EL (cell line): Measurements from ENCODE around the gene LENEP.

Experiments
- DNase-seq: peaks from one replicate; pipeline ENCODE4 v3.0.0-alpha.2; 2016

The LENEP gene

DNA sequence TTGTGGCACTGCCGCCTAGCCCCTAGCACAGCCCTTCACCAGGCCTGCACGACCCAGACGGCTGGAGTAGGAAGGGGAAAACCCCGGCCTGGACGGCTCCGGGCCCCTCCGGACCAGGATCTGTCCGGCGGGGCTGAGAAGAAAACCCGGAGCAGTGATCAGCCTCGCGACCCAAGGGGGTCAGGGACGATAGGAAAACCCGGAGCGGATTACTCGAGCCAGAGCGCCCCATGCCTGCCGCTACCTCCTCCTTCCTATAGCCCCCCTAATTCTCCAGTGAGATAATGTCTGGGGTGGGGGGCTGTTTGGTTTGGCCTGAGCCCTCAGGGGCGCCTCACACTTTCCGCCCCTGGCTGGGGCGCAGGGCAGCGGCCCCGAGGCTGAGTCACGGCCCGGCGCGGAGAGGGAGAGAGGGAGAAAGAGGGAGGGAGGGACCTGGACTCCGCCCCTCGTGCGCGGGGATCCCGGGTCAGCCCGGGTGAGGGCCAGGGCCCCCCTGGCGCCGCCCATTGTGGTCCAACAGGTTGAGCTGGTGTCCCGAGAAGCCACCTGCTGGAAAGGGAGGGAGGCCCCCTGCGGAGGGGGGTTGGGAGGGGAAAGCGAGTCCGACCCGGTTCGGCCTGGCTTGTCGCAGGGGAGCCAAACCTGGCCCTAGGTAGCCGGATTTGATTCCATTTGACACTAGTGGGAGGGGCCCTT, 7.5 kb downstream of the LENEP start:
- peak; percentile 85 for DNase-seq

DNA sequence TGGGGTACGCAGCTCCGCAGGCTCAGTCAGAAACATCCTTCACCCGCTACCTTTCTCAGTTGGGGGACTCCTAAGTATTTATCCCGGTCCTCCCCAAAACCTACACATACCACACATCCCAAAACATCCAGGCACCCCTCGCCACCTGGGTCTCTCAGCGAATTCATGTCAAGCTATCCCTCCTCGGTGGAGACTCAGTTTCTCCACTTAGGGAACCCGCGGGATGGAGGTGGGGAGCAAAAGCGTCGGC, 8.0 kb downstream of the LENEP start:
- DNase-seq = no peak

DNA sequence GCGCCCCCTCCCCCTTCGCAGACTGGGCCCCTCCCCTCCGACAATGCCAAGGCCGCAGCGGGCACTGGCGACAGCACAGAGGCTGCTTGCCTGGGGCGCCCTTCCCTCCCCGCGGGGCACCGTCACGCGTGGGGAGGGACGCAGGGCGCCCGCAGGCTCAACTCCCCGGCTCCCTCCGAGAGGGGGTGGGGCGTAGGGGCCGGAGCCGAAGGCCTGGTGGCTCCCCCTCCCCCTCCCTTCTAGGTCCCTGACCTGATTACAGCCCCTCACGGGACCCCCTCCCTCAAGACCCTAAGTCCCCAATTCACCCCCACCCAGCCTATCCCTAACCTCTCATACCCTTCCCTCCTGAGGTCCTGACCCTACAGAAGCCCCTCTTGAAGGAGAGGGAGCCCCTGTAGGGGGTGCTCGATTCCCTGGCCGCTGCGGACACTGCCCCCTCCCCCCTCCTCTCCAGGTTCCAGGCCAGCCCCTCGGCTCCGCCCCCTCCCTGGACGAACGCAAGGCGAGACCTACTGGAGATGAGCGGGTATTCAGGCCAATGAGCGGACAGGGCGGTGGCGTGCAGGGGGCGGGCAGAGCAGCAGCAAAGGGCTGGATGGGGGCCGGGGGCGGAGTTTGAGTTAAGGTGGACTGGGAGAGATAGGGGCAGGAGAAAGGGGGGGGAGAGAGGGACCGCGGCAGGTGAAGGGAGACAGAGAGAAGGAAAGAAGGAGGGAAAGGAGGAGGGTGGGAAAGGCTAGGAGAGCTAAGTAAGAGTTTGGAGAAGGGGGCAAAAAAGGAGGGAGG, 8.5 kb downstream of the LENEP start:
- DNase-seq = peak; percentile 99

DNA sequence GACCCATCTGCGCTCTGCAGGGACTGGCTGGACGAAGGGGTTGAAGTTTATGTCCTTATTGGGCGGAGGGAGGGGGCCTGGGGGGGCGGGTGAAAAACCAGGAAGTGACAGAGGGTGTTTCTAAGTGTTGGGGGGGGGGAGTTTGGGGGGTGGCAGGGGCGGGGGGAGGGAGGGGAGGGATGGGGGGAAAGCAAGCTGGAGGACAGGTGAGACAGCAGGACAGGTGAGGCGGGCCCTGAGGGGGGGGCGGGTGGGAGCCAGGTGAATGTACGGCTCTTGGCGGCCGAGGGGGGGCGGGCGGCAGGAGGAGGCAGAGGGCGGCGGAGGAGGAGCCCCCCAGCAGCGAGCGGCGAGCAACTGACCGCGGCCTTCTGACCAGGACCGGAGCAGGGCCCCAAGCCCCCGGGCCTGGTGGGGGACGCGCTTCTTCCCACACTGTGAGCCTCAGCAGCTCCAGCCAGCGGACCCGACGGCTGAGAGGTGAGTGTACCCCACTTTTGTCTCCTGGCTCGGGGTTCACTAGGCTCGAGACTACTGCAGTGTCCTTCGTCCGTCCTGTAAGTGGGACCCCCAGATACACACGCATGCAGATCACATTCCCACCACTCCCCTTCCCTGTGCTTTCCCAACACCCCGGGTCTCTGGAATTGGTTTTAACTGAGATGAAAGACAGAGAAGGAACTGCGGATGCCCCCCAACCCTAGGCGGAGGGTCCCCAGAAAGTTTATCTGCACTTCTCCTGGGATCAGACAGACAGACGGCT, 9.3 kb downstream of the LENEP start, which contains the start of gene ZBTB7B:
Gene ZBTB7B, plus strand, starts transcription at position 339 of the 763 bp plus-strand sequence. CDS start 11,859 bp downstream, outside the sequence.
- DNase-seq = peak; percentile 51

DNA sequence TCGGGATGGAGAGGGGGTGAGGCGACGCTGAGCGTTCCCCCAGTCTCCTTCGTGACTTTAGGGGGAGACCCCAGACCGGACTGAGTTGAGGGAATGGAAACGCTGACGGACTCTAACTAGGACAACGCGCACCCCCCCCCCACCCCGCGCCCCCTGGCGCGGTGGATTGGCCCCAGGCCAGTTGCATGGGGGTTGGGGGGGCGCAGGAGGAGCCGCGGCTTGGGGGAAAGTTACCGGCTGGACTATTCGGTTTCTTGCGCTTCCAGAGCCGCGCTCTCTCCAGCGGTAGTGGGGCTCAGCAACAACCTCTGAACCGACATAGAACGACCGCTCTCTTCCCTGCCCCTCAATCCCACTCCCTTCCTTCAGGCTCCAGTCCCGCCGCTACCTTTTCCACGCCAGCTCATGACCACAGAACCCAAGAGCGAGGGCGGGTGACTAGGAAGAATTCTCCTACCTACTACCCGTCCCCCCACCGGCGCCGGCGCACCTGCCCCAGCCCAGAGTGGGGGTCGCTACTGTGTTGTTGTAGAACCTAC, 9.9 kb downstream of the LENEP start:
- DNase-seq = peak; percentile 34

DNA sequence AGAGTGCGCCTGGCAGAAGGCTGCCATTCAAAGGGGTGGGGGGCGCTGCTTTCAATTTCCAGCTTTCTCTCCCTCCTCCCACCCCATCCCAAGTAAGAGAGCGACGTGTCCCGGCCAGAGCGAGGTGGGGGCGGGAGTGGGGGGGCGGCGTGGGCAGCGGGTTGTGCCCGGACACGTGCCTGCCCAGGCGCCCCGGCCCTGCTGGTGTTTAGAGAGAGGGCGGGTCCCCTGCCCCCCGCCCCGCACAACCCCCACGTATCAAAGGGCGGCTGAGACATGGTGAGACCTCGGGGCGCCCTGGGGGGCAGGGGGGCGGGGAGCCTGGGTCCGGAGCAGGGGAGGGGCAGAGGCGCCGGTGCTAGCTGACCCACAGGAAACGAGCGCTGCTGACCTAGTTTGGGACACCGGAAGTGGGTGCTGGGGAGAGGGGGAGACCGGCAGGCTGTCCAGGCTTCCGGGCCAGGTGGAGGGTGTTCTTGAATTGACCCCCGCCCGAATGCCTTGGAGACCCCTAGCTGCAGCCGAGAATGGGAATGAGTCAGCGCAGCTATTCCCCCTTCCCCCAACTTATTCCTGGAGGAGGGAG, 10.5 kb downstream of the LENEP start:
- DNase-seq = peak; percentile 77

- DNase-seq = no peak
Measured at GRCh38 chr1:155004352-155005075, 11.1 kb downstream of the LENEP start.

GRCh38 chr1:155005076-155006011, 12.0 kb downstream of the LENEP start:
- peak; percentile 19 for DNase-seq

DNA sequence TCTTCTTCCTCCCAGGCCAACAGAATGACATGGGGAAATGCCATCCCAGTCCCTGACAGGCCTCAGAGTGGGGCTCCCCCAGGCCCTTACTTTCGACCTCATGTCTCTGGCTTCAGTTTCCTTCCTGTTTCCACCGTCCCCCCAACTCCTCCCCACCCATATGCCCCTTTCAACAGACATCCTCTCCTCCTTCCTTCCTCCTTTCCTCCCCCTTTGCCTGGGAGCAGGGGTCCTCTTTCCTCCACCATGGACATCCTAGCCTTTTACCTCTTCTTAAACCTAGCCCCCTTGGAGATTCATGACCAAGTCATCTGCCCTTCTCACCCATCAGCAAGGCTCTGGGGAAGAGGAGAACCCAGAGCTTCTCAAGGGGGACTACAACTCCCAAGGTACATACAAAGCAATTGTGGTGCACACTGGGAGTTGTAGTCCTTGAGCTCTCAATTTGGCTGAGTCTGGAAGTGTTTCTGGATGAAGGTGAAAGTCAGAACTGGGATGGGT, 13.3 kb downstream of the LENEP start:
- DNase-seq = peak; percentile 31

DNA sequence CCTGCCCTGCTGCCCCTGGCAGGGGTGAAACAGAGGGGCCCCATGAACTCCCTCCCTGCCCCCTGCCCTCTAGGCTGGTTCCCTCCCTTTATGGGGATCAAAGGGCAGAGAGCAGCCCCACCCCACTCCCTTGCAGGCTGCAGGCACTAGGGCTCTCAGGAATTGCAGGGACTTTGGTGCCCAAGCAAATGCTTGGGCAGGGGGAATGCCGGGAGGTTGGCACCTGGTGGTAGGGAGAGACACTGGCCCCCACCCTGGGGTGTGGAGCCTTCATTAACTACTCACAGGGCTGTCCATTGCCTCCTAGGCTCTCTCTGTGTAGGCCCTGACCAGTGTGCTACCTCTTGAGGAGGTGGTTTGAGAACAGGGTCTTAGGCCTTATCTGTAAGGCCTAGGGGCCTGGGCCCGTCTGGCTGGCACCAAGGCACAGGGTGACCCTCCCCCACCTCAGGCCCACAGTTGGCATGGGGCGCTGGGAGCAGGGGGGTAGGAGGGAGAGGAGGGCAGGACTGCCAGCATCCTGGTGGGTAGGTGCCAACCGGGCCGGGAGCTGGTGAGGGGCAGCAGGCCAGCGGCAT, 14.0 kb downstream of the LENEP start:
- DNase-seq = no peak

DNA sequence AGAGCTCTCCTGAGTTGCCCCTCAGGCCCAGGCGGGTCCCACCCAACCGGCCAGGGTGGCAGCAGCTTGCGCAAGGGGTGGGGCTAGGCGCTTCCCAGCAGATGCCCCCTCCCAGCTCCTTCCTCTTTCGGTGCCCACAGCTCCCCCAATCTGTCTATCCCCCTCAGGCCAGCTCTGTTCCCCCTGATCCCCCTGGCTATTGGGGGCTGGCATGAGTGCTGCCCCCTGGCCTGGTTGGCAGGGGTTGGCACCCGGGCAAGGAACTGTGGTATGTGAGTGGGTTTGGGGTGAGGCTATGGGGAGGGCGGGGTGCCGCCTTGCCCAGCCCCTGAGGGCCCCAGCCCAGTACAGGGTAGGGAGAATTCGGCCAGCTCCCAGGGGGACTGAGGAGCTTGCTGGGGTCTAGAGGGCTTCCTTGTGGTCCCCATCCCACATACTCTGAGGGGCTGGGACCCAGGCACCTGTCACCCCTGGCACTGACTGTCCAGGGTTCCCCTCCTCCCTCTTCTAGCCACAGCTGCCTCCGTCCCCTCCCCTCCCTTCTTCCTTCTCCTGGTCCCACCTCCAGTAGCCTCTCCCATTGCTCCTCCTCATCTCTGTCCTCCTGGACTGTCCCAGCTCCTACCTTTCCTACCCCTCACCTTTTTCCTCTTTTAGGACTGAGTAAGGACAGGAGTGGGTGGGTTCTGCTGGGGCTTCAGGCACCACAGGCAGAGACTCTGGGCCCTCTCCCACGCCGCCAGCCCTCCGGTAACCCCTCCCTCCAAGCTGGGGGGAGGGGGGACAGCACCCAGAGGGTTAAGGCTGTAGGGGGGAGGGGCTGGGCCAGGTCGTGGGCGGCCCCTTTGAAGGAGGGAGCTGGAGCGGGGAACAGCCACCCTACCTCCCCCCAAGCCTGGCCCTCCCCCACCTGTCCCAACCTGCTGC, 14.9 kb downstream of the LENEP start:
- no peak for DNase-seq

GRCh38 chr1:155009221-155009711, 15.9 kb downstream of the LENEP start:
- DNase-seq = no peak

DNA sequence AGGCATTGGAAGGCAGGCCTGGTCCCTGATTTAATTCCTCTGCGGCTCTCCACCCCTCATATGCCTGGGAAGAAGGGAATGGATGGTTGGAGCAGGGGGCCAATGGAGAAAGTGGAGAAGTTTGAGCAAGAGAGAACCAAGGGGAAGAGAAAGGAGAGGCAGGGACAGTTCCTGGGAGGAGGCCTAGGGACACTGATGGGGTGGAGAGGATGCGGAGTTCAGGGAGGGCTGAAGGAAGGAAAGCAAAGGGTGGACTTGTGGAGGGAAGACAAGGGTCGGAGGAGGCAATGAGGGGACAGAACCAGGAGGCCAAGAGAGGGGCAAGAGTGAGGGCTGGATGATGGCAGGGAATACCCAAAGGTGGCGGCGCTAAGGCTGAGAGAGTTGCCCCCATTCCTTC, 16.4 kb downstream of the LENEP start:
- no peak for DNase-seq

- DNase-seq = no peak
Measured at GRCh38 chr1:155010211-155010918, 17.0 kb downstream of the LENEP start.

- no peak for DNase-seq
Measured at GRCh38 chr1:155011004-155011416, 17.6 kb downstream of the LENEP start.

DNA sequence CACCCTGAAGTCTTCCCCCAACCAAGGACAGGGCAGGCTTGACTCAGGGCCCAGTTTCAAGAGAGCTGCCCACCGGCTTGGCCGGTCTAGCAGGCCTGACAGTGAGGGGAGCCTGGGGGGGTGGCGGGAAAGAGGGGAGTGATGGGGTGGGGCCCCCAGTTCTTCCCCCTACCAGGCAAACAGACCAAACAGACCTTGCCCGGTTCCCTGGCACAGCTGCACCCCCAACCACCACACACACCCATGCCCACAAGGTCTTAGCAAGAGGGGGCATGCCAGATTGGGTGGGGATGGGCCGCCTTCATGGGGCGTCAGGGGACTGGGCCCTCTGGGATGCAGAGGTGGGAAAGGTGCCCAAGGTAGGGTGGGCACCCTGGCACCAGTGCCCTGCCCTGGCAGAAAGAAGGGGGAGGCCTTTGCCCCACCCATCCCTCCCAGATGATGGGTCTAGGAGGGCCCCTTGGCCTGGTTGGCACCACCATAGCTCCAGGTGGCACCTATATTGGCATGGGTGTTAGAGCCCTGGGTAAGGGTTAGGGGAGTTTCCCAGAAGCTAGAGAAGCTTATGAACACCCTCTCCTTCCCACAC, 18.1 kb downstream of the LENEP start:
- no peak for DNase-seq

DNA sequence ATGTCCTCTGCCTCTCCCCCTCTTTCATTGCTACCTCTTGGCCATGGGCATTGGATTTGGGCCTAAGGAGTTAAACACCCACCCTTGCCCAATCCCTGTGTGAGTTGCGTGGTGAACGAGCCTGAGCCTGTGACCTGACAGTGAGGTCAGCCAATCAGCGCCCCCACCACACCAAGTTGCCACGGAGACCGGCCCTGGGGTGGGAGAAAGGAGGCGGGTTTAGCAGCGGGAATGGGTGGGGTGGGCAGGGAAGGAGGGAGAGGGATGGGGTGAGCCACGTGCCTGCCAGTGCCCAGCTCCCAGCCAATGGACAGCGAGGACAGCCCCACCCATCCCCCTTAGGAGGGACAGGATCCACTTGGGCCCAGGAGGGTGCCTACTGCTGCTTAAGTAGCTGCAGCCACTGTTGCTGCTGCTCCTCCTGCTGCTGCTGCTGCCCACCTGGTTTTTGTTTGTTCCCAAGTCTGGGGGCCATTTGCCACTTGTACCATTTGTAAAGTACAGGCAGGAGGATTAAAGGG, 18.7 kb downstream of the LENEP start:
- no peak for DNase-seq
